Transverse colon (tissue), 4 donors: Measurements from ENCODE around the gene TCTN3.

ENCODE experiments used
- EP300 ChIP-seq: sonication (generic); formaldehyde crosslinking; IDR thresholded peaks from one replicate; pipeline ENCODE4 v1.6.1; 2017; ENCODE audit warnings: antibody characterized with exemption, low read depth
- POLR2A ChIP-seq: fragments of 450-650 bp; IDR thresholded peaks from one replicate; pipeline ENCODE4 v1.6.1; 2016; ENCODE audit warnings: antibody characterized with exemption, mild to moderate bottlenecking, moderate library complexity
- POLR2AphosphoS5 ChIP-seq, 3 donors: sonication (generic); formaldehyde crosslinking; IDR thresholded peaks; one replicate each; pipeline ENCODE4 v1.6.1; 2016; ENCODE audit warnings: antibody characterized with exemption in 3 of 3
- TF ChIP-seq, protein P1 (sequence below), 5 experiments: fragments of 200-600 bp in 3 of 5; fragments of 450-650 bp in 2 of 5; sonication (generic) in 3 of 5; IDR thresholded peaks; 1 replicate in 2 of 5; 2 replicates in 3 of 5; pipeline ENCODE4 v1.5.1; 2016 to 2017; ENCODE audit warnings: antibody characterized with exemption in 5 of 5, inconsistent platforms in 3 of 5, mild to moderate bottlenecking in 2 of 5, moderate library complexity in 1 of 5

DNA sequence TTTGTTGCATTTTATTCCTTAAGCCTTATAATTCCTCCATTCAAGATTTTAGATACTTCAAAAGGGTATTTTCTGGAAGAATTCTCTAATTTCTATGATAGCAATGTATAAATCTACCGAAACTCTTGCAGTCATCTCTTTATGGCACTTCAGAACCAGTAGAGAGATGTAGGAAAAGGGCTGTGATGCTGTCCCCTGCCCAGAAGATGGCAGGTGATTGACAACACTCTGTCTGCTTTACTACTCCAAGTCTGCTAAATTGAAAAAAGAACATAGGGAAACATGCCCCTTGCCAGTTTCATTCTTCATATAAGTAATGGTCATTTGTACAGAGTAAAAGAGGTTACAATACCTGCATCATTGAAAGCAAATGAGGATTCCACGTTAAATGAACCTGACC, 5.1 kb downstream of the TCTN3 start:
- TF ChIP-seq, protein P1, sequence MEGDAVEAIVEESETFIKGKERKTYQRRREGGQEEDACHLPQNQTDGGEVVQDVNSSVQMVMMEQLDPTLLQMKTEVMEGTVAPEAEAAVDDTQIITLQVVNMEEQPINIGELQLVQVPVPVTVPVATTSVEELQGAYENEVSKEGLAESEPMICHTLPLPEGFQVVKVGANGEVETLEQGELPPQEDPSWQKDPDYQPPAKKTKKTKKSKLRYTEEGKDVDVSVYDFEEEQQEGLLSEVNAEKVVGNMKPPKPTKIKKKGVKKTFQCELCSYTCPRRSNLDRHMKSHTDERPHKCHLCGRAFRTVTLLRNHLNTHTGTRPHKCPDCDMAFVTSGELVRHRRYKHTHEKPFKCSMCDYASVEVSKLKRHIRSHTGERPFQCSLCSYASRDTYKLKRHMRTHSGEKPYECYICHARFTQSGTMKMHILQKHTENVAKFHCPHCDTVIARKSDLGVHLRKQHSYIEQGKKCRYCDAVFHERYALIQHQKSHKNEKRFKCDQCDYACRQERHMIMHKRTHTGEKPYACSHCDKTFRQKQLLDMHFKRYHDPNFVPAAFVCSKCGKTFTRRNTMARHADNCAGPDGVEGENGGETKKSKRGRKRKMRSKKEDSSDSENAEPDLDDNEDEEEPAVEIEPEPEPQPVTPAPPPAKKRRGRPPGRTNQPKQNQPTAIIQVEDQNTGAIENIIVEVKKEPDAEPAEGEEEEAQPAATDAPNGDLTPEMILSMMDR (IDR thresholded peaks at IDR 0.05), result no peak
- TF ChIP-seq POLR2A, result no peak
- no peak for TF ChIP-seq POLR2AphosphoS5 (IDR thresholded peaks at IDR 0.05)
- TF ChIP-seq EP300, result no peak
